ENCODE results near the gene RIPPLY3.

RIPPLY3 gene

DNA sequence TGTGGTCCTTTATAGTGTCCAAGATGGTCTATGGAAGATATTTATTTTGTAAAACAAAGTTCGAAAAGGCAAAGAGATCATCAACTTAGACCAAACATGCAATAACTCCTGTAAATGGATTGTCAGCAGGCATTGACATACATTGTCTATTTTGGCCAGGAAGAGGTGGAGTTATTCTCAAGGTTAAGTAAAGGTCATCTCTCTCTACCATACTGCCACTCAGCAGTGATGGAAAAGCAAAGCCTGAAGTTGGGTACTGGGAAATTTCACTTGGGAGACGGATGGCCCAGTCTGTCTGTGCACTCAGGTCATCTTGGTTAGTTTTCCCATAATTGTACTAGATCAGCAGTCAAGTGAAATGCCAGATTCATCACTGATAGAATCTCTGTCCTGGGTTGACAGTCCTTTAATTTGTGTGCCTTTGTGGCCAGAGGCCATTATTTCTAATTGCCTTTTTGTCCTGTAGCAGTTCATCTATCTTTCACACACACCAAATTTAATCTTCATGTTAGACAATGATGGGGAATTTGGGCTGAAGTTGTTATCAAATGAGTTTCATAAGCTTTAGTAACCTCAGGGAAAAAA, 48.9 kb downstream of the RIPPLY3 start:
- Histone ChIP-seq H3K9me2 (replicated peaks; ENCODE audit: low read depth, low read length) (no peaks in the 10 kb centered on the region), H3K4me1 (ENCODE audit: insufficient read depth, low read length, poor library complexity, severe bottlenecking) (peaks cover 10% of the 10 kb centered on the region), H3F3A (ENCODE audit: low read depth) (no peaks in the 10 kb centered on the region), H2AFZ (ENCODE audit: low read length) (no peak overlapping the region), H3K9ac (ENCODE audit: low read depth, low read length, poor library complexity, severe bottlenecking) (no peak overlapping the region), H3K9me3 (ENCODE audit: insufficient read depth, low read depth, low read length) (0 out of 2 replicates have a peak, but pooled peaks cover 3% of the 10 kb centered on the region), H3K27me3 (ENCODE audit: insufficient read depth, low read length, poor library complexity, severe bottlenecking) (no peaks in the 10 kb centered on the region), H3K4me3 (ENCODE audit: low read length, poor library complexity, severe bottlenecking) (no peak overlapping the region), H3K4me2 (ENCODE audit: low read depth, low read length, poor library complexity, severe bottlenecking) (no peak overlapping the region), H3K36me3 (ENCODE audit: insufficient read depth, low read length) (no peaks in the 10 kb centered on the region), H4K20me1 (ENCODE audit: insufficient read depth, low read length, poor library complexity, severe bottlenecking) (no peaks in the 10 kb centered on the region), H3K79me2 (ENCODE audit: insufficient read depth, low read length) (no peaks in the 10 kb centered on the region)
- no peak for TF ChIP-seq EZH2phosphoT487 (IDR thresholded peaks at IDR 0.05; ENCODE audit: borderline replicate concordance)
- TF ChIP-seq, protein P1, sequence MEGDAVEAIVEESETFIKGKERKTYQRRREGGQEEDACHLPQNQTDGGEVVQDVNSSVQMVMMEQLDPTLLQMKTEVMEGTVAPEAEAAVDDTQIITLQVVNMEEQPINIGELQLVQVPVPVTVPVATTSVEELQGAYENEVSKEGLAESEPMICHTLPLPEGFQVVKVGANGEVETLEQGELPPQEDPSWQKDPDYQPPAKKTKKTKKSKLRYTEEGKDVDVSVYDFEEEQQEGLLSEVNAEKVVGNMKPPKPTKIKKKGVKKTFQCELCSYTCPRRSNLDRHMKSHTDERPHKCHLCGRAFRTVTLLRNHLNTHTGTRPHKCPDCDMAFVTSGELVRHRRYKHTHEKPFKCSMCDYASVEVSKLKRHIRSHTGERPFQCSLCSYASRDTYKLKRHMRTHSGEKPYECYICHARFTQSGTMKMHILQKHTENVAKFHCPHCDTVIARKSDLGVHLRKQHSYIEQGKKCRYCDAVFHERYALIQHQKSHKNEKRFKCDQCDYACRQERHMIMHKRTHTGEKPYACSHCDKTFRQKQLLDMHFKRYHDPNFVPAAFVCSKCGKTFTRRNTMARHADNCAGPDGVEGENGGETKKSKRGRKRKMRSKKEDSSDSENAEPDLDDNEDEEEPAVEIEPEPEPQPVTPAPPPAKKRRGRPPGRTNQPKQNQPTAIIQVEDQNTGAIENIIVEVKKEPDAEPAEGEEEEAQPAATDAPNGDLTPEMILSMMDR (conservative IDR thresholded peaks at IDR 0.05; ENCODE audit: low read length) = no peak

DNA sequence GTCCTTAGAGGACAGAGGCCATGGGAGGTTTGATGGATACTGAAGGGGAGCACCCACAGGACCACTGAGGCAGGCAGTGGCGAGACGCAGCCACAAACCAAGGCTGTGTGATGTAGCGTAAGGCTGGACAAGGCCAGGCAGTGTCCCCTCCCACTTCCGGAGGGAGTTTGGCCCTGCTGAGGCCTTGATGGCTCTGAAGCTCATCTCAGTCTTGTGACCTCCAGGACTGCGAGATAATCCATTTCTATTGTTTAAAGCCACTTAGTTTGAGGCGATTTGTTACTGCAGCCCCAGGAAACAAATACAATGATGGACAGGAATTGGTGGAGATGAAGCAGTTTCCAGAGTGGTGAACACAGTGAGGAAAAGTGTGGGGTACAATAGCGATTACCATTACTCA, 51.1 kb downstream of the RIPPLY3 start:
- Histone ChIP-seq H3K79me2 (ENCODE audit: insufficient read depth, low read length) (no peaks in the 10 kb centered on the region), H2AFZ (ENCODE audit: low read length) (no peak overlapping the region), H3K4me2 (ENCODE audit: low read depth, low read length, poor library complexity, severe bottlenecking) (no peak overlapping the region), H3K9me2 (replicated peaks; ENCODE audit: low read depth, low read length) (no peaks in the 10 kb centered on the region), H3K9ac (ENCODE audit: low read depth, low read length, poor library complexity, severe bottlenecking) (no peak overlapping the region), H3K4me1 (ENCODE audit: insufficient read depth, low read length, poor library complexity, severe bottlenecking) (peaks cover 25% of the 10 kb centered on the region), H3K9me3 (ENCODE audit: insufficient read depth, low read depth, low read length) (0 out of 2 replicates have a peak, but pooled peaks cover 3% of the 10 kb centered on the region), H3K36me3 (ENCODE audit: insufficient read depth, low read length) (no peaks in the 10 kb centered on the region), H3F3A (ENCODE audit: low read depth) (no peaks in the 10 kb centered on the region), H4K20me1 (ENCODE audit: insufficient read depth, low read length, poor library complexity, severe bottlenecking) (no peaks in the 10 kb centered on the region), H3K27me3 (ENCODE audit: insufficient read depth, low read length, poor library complexity, severe bottlenecking) (no peaks in the 10 kb centered on the region), H3K4me3 (ENCODE audit: low read length, poor library complexity, severe bottlenecking) (no peak overlapping the region)
- TF ChIP-seq, protein P1 (conservative IDR thresholded peaks at IDR 0.05; ENCODE audit: low read length) = no peak
- no peak for TF ChIP-seq EZH2phosphoT487 (IDR thresholded peaks at IDR 0.05; ENCODE audit: borderline replicate concordance)

DNA sequence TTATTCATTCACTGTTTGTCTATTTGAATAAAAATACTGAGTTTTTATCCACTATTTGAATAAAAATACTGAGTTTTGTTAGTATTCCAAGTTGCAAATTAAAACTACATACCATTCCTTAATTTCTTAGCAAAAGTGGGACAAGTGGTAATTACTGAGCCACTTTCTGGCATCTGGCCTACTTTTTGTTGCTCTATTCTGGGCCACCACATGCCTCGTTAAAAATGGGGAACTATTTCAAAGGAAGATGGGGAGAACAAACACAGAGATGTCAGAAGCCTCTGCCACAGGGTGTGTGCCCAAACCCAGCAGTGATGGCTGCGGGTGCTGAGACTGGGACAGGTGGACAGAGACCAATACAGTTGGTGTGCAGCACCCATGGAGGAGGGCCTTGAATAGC, 51.8 kb downstream of the RIPPLY3 start:
- Histone ChIP-seq H3K9ac (ENCODE audit: low read depth, low read length, poor library complexity, severe bottlenecking) (no peak overlapping the region), H3K79me2 (ENCODE audit: insufficient read depth, low read length) (no peaks in the 10 kb centered on the region), H3K4me3 (ENCODE audit: low read length, poor library complexity, severe bottlenecking) (no peak overlapping the region), H3K9me3 (ENCODE audit: insufficient read depth, low read depth, low read length) (0 out of 2 replicates have a peak, but pooled peaks cover 3% of the 10 kb centered on the region), H2AFZ (ENCODE audit: low read length) (no peak overlapping the region), H3K36me3 (ENCODE audit: insufficient read depth, low read length) (no peaks in the 10 kb centered on the region), H3K27me3 (ENCODE audit: insufficient read depth, low read length, poor library complexity, severe bottlenecking) (no peaks in the 10 kb centered on the region), H3F3A (ENCODE audit: low read depth) (no peaks in the 10 kb centered on the region), H4K20me1 (ENCODE audit: insufficient read depth, low read length, poor library complexity, severe bottlenecking) (no peaks in the 10 kb centered on the region), H3K9me2 (replicated peaks; ENCODE audit: low read depth, low read length) (no peaks in the 10 kb centered on the region), H3K4me1 (ENCODE audit: insufficient read depth, low read length, poor library complexity, severe bottlenecking) (peaks cover 25% of the 10 kb centered on the region), H3K4me2 (ENCODE audit: low read depth, low read length, poor library complexity, severe bottlenecking) (no peak overlapping the region)
- TF ChIP-seq, protein P1 (conservative IDR thresholded peaks at IDR 0.05; ENCODE audit: low read length) = no peak
- no peak for TF ChIP-seq EZH2phosphoT487 (IDR thresholded peaks at IDR 0.05; ENCODE audit: borderline replicate concordance)

All from Loucy (cell line).